ENCODE results near the gene STAG1.
"Not testable (repeated sequence)": the region's sequence is repeated elsewhere in the genome, so short reads cannot be mapped to it uniquely, and the experiment has no call there.

Gene STAG1

DNA sequence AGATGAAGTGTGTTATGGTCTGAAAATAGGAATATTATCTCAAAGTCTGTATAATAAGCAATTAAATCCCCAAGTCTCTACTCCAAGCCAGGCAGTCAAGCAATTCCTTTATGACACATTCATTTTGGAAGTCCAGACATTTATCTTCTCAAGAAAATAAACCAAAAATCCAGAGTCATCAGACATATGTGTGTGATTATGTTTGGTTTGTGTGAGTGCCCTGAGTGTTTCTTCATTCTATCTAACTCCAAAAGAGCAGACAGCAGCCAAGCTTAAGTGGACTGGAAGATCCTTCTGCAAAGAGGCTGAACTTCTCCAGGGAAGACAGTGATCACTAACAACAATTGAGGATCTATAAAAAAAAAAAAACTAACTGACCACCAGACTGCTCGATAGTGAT lies 239.8 kb downstream of the STAG1 start:
- DNase-seq (ENCODE audit: low read depth, low spot score): no peak

DNA sequence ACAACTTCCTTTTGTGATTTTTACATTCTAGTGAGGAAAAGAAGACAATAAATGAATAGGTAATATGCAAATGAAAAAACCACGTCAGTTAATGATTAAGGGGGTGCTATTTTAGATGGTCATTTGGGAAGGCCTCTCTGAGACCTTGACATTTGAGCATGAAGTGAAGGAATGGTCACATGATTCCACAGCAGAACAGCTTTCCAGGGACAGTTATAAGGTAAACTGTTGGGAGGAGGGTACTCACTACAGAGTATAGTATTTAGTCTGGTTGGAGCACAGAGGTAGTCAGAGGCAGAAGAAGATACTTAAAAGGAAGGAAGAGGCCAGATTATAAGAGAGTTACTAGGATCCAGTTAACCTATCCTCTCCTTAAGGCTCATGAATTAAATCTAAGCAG lies 246.5 kb downstream of the STAG1 start:
- DNase-seq (ENCODE audit: low read depth, low spot score): no peak

DNA sequence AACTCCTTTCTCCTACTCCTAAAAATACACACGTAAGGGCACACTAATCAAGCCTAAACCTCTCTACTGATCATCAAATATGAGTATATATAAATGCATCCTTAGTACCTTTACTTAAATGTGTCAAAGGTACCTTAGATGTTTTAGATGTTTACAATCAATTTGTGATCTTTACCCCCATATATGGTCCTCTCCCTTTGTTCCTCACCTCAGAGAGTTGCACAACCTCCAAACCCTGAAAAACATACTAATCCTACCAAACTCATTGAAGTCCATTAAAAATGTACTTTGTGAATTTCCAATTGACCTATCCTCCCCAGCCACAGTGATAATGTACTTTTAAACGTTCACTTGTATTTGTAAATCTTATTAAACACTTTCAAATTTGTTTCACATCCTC lies 249.1 kb downstream of the STAG1 start:
- no peak for DNase-seq (ENCODE audit: low read depth, low spot score)

DNA sequence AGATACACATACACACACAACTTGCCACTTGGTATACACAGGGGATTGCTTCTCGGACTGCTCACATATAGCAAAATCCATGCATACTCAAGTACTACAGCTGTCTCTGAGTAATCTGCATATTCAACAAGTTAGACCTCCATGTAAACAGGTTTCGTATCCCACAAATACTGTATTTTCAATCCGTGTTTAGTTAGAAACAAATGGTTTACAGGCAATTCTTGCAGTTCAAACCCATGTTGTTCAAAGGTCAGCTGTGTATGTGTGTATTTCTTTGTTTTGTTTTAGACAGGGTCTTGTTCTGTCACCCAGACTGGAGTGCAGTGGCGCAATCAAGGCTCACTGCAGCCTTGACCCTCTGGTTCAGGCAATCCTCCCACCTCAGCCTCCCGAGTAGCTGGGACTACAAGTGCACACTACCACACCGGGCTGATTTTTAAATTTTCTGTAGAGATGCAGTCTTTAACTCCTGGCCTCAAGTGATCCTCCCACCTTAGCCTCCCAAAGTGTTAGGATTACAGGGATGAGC lies 253.2 kb downstream of the STAG1 start:
- no peak for DNase-seq (ENCODE audit: low read depth, low spot score)

DNA sequence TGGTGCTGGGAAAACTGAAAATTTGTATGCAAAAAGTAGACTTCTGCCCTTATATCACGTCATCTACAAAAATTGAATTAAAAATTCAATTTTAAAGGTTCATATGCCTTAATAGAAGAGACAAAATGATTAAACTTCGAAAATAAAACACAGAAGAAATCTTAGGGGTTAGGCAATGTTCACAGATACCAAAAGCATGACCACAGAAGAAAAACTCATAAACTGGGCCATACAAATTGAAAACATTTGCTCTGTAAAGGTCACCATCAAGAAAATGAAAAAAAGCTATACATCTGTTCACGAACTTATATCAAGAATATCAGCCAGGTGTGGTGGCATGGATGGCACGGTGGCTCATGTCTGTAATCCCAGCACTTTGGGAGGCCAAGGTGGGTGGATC lies 257.0 kb downstream of the STAG1 start:
- no peak for DNase-seq (ENCODE audit: low read depth, low spot score)

DNA sequence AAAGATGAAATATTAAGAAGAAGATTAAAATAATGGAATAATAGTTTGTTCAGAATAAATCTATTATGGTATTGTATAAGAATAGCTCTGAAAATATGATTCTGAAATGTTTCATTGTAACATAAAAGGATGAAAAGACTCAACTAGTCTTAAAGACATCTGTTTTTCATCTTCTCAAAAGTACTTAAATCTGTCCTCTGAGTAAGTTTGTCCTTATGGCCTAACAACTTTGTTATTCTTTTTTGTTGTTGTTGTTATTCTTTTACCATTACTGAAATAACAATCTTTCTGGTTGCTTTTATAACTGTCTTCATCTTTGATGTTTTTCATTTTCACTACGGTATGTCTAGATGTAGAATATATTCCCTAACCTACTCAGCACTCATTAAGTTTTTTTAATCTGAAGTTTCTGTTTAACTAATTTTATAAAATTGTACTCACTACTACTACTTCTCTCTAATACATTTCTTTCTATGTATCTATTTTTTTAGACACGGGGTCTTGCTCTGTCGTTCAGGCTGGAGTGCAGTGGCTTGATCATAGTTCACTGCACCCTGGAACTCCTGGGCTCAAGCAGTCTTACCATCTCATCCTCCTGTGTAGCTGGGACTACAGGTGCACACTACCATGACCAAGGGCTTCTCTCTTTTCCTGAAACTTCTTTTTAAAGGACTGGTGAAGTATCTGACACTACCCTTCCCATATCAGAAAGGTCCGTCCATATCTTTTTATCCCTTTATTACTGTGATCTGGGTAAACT lies 261.4 kb downstream of the STAG1 start:
- no peak for DNase-seq (ENCODE audit: low read depth, low spot score)

DNA sequence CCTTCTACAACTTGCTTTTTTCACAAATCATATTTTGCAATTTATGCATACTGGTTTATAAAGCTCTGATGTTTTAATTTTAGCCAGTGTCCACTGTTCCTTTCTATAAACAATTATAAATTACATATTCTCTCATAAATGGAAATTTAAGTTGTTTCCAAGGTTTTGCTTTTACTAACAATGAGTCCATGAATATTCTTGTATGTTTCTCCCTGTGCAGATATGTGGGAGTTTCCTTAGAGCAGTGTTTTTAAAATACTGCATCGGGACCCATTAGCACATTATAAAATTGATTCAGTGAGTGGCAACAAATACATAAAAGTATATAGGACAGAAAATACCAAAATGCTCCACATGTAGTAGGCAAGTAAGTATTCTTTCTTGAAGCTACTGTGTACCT lies 266.4 kb downstream of the STAG1 start:
- DNase-seq (ENCODE audit: low read depth, low spot score): no peak

DNA sequence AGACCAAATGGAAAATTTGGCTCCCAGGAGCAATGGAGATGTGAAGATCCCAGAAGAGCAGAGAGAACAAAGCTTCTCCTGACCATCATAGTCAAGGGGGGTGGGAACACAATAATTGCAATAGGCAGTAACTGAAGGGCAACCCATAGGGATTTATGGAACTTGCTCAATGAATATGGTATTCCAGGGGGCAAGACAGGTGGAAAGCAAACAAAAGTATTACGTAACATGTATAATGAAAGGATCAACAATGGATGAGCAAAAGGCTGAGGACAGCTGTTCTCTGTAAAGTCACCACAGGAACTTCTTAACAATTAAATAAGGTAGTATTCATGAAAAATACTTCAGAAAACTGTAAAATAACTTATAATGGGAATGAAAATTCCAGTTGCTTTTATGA lies 275.9 kb downstream of the STAG1 start:
- no peak for DNase-seq (ENCODE audit: low read depth, low spot score)

DNA sequence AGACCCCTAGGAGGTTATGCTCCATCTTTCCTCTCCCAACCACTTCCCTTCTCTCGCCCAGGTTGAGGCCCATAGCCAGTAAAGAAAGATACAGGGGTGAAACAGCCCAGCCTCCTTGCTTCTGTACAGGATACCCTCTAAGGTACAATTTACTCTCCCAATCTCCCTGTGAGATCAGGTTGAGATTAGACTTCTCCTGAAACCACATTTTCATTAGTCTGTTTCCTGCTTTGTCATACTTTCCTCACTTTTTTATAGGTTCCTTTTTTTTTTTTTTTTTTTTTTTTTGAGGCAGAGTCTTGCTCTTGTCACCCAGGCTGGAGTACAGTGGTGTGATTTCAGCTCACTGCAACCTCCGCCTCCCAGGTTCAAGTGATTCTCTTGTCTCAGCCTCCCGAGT lies 277.3 kb downstream of the STAG1 start:
- DNase-seq (ENCODE audit: low read depth, low spot score): not testable (repeated sequence)

DNA sequence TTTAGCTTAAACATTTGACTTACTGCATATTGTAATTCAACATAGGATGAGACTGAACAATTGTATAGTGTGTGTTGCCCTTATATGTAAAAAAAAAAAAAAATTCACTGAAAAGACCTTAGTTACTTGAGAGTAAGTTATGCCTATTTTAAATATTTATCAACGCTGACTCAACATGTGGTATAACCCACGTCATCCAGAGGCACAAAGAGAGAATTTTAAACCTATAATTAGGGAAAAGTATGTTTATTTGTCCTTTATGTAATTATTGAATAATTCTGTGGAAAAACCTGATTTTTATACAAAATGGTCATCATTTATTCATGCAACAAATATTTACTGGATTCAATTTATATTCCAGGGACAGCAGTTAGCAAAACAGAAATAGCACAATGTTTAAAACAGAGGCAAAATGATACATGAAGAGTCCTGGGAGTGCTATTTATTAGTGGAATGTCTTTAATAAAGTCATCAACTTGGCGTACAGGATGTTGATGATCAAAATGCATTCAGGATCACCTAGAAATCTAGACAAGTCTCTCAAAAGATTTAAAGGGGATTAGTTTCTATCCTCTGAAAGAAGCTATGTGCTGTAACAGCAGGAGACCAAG lies 278.4 kb downstream of the STAG1 start:
- no peak for DNase-seq (ENCODE audit: low read depth, low spot score)

DNA sequence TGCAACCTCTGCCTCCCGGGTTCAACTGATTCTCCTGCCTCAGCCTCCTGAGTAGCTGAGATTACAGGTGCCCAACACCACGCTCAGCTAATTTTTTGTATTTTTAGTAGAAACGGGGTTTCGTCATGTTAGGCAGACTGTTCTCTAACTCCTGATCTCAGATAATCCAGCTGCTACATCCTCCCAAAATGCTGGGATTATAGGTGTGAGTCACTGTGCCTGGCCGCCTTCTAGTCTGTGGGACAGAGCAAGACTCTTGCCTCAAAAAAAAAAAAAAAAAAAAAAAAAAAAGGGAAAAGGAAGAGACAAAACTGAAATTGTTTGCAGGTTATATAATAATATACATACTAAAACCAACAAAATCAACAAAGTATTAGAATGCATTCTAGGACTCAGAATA lies 286.9 kb downstream of the STAG1 start:
- DNase-seq (ENCODE audit: low read depth, low spot score): no peak

DNA sequence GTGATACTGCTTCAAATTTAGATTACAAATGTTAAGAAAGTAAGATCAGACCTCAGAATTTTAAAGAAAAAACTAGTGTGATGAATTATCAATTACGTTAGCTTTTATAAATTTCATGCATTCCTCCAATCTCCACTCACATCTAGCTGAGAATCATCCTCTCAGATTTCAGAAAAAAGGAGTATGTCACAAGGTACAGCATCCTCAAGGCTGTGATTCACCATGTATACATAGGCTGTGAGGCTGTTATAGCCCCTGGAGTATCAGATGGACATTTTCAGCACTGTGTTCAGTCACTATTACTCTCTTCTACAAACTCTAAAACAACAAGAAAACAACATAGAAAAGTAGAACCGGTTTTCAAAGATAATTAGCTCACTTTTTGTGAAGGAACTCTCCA lies 287.7 kb downstream of the STAG1 start:
- DNase-seq (ENCODE audit: low read depth, low spot score): no peak

DNA sequence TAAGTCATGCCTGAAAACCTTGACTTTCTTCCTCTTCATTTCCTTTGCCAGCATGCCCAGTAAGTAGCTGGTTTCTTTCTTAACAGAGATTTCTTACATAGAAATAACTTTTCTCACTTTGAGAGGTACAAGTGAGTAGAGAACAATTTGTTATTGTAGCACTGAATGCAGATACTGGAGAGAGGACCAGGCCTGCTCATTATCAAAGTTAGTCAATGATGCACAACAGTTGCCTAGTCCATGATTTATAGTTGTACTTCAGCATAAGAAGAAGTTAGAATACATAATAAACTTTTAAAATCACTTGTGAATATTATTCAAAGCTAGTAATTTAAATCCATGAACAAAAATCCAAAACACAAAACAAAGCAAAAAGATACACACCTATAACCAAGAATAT lies 289.0 kb downstream of the STAG1 start:
- no peak for DNase-seq (ENCODE audit: low read depth, low spot score)

DNA sequence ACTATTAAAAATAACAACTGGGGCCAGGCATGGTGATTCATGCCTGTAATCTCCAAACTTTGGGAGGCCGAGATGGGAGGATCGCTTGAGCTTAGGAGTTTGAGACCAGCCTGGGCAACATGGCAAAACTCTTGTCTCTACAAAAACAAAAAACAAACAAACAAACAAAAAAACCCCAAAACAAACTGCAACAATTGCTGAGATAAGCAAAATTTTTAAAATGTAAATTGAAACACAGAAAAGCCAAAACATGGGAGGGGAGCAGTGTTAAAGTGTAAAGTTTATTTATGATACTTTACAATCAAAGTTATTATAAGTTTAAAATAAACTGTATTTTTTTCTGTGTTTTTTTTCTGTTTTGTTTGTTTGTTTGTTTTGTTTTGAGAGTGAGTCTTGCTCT lies 294.4 kb downstream of the STAG1 start:
- no peak for DNase-seq (ENCODE audit: low read depth, low spot score)

DNA sequence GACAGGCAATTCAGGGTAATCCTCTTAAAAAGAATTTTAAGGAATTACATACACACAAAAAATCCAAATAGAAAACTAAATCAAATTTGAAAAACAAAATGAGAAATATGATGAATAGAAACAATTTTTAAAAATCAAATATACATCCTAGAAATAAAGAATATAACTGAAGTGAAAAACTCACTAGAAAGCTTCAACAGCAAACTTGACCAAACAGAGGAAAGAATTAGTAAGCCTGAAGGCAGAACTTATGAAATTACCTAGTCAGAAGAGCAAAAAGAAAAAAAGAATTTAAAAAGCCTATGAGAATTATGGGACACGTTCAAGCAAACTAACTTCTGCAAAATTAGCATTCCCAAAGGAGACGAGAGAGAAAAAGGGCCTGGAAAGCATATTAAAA lies 296.0 kb downstream of the STAG1 start:
- no peak for DNase-seq (ENCODE audit: low read depth, low spot score)

DNA sequence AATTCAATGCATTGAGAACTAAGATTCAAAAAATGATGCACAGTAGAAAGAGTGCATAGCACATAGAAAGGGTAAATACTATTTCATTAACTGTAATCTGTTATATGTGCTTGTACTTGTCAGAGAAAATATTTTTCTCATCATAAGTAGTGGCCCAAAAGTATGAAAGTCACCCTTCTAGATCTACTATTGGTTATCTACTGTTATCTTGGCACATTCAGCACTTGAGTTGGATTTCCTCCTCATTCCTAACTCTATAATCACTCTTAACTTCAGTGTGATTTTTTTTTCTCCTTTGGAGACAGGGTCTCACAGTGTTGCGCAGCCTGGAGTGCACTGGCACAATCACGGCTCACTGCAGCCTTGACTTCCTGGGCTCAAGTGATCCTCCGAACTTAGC lies 307.6 kb downstream of the STAG1 start:
- no peak for DNase-seq (ENCODE audit: low read depth, low spot score)

DNA sequence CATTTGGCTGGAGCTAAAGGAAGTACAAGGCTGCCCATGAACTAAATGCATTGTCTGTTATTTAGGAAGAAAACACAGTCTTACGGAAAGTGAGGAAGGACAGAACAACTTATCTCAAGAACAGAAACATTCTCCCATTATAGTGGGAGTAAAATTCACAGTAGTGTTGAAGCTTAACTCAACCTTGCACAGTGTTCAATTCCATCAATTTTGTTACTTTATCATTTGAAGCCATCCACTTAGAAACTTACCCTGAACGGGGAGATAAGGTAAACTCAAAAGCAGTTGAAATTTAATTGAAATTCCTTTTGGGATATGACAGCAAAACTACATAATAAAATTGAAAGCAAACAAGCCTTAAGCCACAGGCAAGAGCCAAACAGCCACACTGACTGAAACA lies 315.1 kb downstream of the STAG1 start:
- DNase-seq (ENCODE audit: low read depth, low spot score): no peak

DNA sequence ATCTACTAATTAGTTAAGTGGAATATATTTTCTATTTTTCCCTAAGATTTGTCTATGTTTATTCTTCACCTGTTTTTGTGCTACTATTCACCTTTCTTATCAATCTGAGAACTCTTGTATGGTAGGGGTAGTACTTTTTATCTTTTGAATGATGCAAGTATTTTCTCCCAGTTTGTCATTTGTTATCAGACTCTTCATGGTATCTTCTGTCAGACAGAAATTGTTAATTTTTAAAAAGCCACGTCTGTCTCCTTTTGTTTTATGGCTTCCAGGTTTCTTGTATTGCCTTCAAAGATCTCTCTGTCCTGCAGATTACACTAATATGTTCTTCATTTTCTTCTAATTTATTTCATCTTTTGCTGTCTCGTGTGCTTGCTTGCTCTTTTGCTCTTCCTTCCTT lies 317.7 kb downstream of the STAG1 start:
- DNase-seq (ENCODE audit: low read depth, low spot score): no peak

DNA sequence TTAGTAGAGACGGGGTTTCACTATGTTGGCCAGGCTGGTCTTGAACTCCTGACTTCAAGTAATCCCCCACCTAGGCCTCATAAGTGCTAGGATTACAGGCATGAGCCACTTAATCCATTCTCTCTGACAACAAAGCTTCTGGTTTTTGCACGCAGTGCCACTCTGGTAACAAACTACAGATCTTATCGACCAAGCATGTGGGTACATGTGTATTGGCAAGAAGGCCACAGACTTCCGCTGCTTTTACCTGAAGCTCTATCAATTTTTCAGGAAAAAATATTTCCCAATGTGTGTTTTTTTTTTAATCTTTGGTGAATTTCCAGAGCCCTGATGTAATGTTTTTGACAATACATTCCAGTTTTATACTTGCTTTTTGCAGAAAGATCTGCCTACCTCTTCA lies 319.5 kb downstream of the STAG1 start:
- DNase-seq (ENCODE audit: low read depth, low spot score): no peak

DNA sequence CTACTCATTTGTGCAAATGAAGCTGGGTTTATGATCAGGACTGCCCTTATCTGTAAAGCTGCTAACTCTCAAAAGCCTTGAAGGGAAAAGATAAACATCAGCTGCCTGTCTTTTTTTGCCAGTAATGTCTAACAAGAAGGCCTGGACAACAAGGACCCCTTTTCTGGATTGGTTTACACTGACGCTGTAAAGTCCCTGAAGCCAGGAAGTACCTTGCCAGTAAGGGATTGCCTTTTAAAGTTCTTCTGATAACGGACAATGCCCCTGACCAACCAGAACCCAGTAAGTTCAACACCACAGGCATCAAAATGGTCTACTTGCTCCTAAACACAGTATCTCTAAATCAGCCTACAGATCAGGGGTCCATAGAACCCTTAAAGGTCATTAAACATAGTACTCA lies 324.0 kb downstream of the STAG1 start:
- no peak for DNase-seq (ENCODE audit: low read depth, low spot score)

DNA sequence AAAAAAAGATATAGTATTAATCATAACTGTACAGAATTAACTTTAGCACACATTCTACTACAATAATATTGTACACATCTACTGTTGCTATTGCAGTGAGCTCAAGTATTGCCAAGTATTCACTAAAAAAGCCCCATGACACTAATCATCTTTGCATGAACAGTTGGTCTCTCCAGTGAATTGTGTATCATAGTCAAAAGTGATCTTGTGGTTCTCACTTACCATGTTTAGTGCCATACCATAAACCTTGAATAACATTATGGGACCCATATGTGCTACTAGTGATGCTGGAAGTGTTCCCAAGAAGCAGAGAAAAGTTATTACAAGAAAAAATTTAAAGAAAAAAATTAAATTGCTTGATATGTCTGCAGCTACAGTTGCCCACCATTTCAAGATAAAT lies 324.9 kb downstream of the STAG1 start:
- DNase-seq (ENCODE audit: low read depth, low spot score): no peak

DNA sequence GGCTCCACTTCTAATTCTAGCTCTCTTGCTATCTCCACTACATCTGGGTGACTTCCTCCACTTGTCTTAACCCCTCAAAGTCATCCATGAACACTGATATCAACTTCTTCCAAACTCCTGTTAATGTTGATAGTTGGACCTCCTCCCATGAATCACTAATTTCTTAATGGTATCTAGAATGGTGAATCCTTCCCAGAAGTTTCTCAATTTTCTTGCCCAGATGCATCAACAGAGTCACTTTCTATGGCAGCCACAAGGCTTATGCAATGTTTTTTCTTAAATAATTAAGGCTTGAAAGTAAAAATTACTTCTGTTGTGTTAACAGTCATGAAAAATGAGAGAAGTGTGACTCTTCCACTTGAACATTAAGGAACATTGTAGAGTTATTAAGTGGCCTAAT lies 337.7 kb downstream of the STAG1 start:
- DNase-seq (ENCODE audit: low read depth, low spot score): no peak

DNA sequence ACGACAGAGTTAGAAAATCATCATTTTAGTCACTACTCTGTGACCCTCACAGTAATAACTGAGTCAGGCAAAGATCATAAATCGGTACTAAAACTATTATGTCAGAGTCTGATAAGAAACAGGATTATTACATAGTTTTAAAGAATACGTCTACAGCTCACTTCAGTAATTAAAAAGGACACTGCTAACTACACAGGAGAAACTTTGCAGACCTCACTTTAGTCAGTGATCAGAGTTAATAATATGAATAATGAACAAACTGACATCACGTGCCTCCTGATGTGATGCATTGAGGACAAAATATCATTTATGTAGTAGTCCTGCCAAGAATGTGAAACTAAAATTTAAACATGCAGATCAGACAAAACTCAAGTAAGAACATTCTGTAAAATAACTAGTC lies 339.9 kb downstream of the STAG1 start:
- no peak for DNase-seq (ENCODE audit: low read depth, low spot score)

DNA sequence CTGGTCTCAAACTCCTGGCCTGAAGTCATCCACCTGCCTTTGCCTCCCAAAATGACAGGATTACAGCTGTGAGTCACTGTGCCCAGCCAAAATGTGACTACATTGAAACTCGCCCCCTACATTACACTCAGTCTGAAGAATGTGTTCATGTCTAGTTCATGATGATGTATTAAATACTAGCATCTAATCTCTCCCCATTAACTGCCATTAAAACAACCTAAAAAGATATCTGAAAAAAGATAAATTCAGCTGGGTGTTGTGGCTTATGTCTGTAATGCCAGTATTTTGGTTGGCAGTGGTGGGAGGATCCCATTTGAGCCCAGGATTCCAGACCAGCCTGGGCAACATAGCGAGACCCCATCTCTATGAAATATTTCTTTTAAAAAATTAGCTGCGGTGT lies 342.6 kb downstream of the STAG1 start:
- DNase-seq (ENCODE audit: low read depth, low spot score): no peak
